ENCODE data around the gene RCBTB1.

GRCh38 chr13:49533011-49533410 lies 52.3 kb downstream of the RCBTB1 start:
- TF ChIP-seq CTCF (IDR thresholded peaks at IDR 0.05) (no peak), MAFK (IDR thresholded peaks at IDR 0.05; ENCODE audit: partially characterized antibody) (peak; percentile 62), ZSCAN20 (CRISPR knock-in tag; IDR thresholded peaks at IDR 0.05) (no peak), TP53 (CRISPR knock-in tag; IDR thresholded peaks at IDR 0.05) (no peak), USF2 (IDR thresholded peaks at IDR 0.05) (no peak), SMC3 (IDR thresholded peaks at IDR 0.05) (no peak), EP300 (IDR thresholded peaks at IDR 0.05) (no peak), MAZ (IDR thresholded peaks at IDR 0.05; ENCODE audit: borderline replicate concordance, low read depth, low read length) (no peak), POLR2A (IDR thresholded peaks at IDR 0.05; ENCODE audit: low read length) (no peak), EHMT2 (IDR thresholded peaks at IDR 0.05; ENCODE audit: low read depth) (no peak)
